Measurements from ENCODE around the gene HSFX3.

The HSFX3 gene

DNA sequence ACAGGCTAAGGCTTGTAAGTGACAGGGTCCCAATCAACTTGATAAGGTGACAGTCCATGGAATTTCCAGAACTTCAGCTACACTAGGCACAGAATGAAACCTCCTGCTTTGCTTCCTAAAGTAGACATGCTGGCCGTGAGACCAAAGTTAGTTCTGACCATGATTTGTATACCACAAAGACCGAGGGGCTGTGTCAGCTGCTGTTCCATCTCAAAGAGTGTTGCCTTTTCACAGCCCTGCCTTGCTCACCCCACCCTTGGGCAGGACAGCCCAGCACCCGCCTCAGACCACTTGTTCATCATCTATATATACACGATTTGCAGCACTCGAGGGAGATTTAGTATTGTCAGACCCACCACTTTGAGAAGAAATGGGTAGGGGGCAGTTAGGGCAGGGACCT lies 50.0 kb downstream of the HSFX3 start:
- H3K4ac ChIP-seq (ENCODE audit: low read depth, low read length): no peak overlapping the region
- H2BK120ac ChIP-seq (ENCODE audit: low read depth, low read length): no peak overlapping the region
- H3K4me1 ChIP-seq (ENCODE audit: control insufficient read depth, low read depth, low read length): no peaks in the 10 kb centered on the region
- no peak overlapping the region for H3K56ac ChIP-seq (ENCODE audit: low read length)
- no peak overlapping the region for H3K27ac ChIP-seq (ENCODE audit: low read depth, low read length)
- no peak overlapping the region for H2BK5ac ChIP-seq (ENCODE audit: low read length)
- H3K23ac ChIP-seq (ENCODE audit: low read length): no peak overlapping the region
- no peaks in the 10 kb centered on the region for H3K27me3 ChIP-seq (ENCODE audit: insufficient read depth, low read length, poor library complexity)
- no peak overlapping the region for H3K9ac ChIP-seq (ENCODE audit: low read length)
- WGBS (ENCODE audit: extremely low coverage, insufficient coverage, low lambda C conversion rate): no CpG with 5 or more reads among the region's 5 CpGs
- H4K5ac ChIP-seq (ENCODE audit: low read length): no peak overlapping the region
- no peak overlapping the region for H4K8ac ChIP-seq (ENCODE audit: low read depth, low read length)
- H3K79me2 ChIP-seq (ENCODE audit: control insufficient read depth, insufficient read depth, low read length): no peaks in the 10 kb centered on the region
- H3K36me3 ChIP-seq (ENCODE audit: control insufficient read depth, insufficient read depth, low read length): no peaks in the 10 kb centered on the region
- H3K4me2 ChIP-seq (ENCODE audit: low read length): no peak overlapping the region
- H2BK15ac ChIP-seq (replicated peaks; ENCODE audit: low read depth): no peak overlapping the region
- no peak overlapping the region for H2AK5ac ChIP-seq (ENCODE audit: low read length)
- no peak for DNase-seq
- H3K18ac ChIP-seq (ENCODE audit: low read length): no peak overlapping the region
- no peaks in the 10 kb centered on the region for H3K79me1 ChIP-seq (ENCODE audit: low read length)
- no peak overlapping the region for H3K4me3 ChIP-seq (ENCODE audit: low read length)

DNA sequence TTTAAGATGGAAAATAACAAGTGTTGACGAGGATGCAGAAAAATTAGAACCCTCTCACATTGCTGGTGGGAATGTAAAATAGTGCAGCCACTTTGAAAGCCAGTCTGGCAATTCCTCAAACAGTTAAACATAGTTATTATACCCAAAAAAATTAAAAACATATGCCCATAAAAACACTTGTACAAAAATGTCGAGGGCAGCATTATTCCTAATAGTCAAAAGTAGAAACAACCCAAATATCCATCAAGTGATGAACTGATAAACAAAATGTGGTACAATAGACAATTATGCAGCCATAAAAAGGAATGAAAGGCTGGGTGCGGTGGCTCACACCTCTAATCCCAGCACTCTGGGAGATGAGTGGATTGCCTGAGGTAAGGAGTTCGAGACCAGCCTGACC lies 51.0 kb downstream of the HSFX3 start:
- Histone ChIP-seq H3K27ac (ENCODE audit: low read depth, low read length) (no peak overlapping the region), H3K4me1 (ENCODE audit: control insufficient read depth, low read depth, low read length) (no peaks in the 10 kb centered on the region), H3K23ac (ENCODE audit: low read length) (no peak overlapping the region), H3K79me2 (ENCODE audit: control insufficient read depth, insufficient read depth, low read length) (no peaks in the 10 kb centered on the region), H2BK120ac (ENCODE audit: low read depth, low read length) (no peak overlapping the region), H3K36me3 (ENCODE audit: control insufficient read depth, insufficient read depth, low read length) (no peaks in the 10 kb centered on the region), H2BK15ac (replicated peaks; ENCODE audit: low read depth) (no peak overlapping the region), H3K4ac (ENCODE audit: low read depth, low read length) (no peak overlapping the region), H2AK5ac (ENCODE audit: low read length) (no peak overlapping the region), H3K79me1 (ENCODE audit: low read length) (no peaks in the 10 kb centered on the region), H2BK5ac (ENCODE audit: low read length) (no peak overlapping the region), H3K18ac (ENCODE audit: low read length) (no peak overlapping the region), H3K27me3 (ENCODE audit: insufficient read depth, low read length, poor library complexity) (no peaks in the 10 kb centered on the region), H3K4me3 (ENCODE audit: low read length) (no peak overlapping the region), H3K56ac (ENCODE audit: low read length) (no peak overlapping the region), H3K9ac (ENCODE audit: low read length) (no peak overlapping the region), H4K5ac (ENCODE audit: low read length) (no peak overlapping the region), H4K8ac (ENCODE audit: low read depth, low read length) (no peak overlapping the region), H3K4me2 (ENCODE audit: low read length) (no peak overlapping the region)
- WGBS (ENCODE audit: extremely low coverage, insufficient coverage, low lambda C conversion rate): no CpG with 5 or more reads among the region's 4 CpGs
- no peak for DNase-seq

Measured in mesendoderm (in vitro differentiated cells).